Stimulated activated CD8-positive, alpha-beta memory T cell treated with anti-CD3 and anti-CD28 coated beads, Interleukin-15, amount 100 ng/mL, for 1 hour (primary cell): ENCODE results near the gene MAP2K5.
A peak's percentile ranks its signal among the peaks of the same experiment; 100 is the strongest.

ENCODE experiments used
- DNase-seq: peaks from one replicate; pipeline ENCODE4 v3.0.0-alpha.2; 2020; ENCODE audit warnings: low read depth

Gene MAP2K5

GRCh38 chr15:67824976-67825880 is 282.7 kb downstream of the MAP2K5 start, which contains the start of gene SKOR1:
TSS of gene SKOR1 (plus strand) at chr15:67825509. CDS start at chr15:67825603, 94 bp downstream.
- no peak for DNase-seq

GRCh38 chr15:67825881-67826716 is 283.6 kb downstream of the MAP2K5 start:
- DNase-seq: no peak

- no peak for DNase-seq
These were observed 284.4 kb downstream of the MAP2K5 start for GRCh38 chr15:67826717-67827561.

- DNase-seq: no peak
These were observed 285.2 kb downstream of the MAP2K5 start for GRCh38 chr15:67827562-67828277.

- no peak for DNase-seq
These were observed 285.9 kb downstream of the MAP2K5 start for GRCh38 chr15:67828278-67828968.

- DNase-seq: no peak
These were observed 286.6 kb downstream of the MAP2K5 start for GRCh38 chr15:67828969-67829646.

- DNase-seq: no peak
These were observed 287.4 kb downstream of the MAP2K5 start for GRCh38 chr15:67829647-67830504.

- DNase-seq: no peak
These were observed 288.9 kb downstream of the MAP2K5 start for GRCh38 chr15:67831363-67831762.

GRCh38 chr15:67832031-67832551 is 289.6 kb downstream of the MAP2K5 start:
- DNase-seq: no peak

GRCh38 chr15:67832897-67833709 is 290.6 kb downstream of the MAP2K5 start:
- DNase-seq: no peak

- no peak for DNase-seq
These were observed 291.4 kb downstream of the MAP2K5 start for GRCh38 chr15:67833710-67834511.

GRCh38 chr15:67834581-67835296 is 292.2 kb downstream of the MAP2K5 start:
- DNase-seq: no peak

GRCh38 chr15:67835297-67836133 is 293.0 kb downstream of the MAP2K5 start:
- DNase-seq: no peak

- DNase-seq: no peak
These were observed 293.6 kb downstream of the MAP2K5 start for GRCh38 chr15:67836134-67836455.

- peak; percentile 25 for DNase-seq
These were observed 294.0 kb downstream of the MAP2K5 start for GRCh38 chr15:67836477-67836876.

- DNase-seq: no peak
These were observed 294.5 kb downstream of the MAP2K5 start for GRCh38 chr15:67836955-67837354.
